ENCODE data around the gene PAX8.

- TF ChIP-seq CTCF (IDR thresholded peaks at IDR 0.05) (no peak), POLR2A (IDR thresholded peaks at IDR 0.05) (no peak)
Measured at GRCh38 chr2:113166187-113166645, 112.5 kb downstream of the PAX8 start.
